Common myeloid progenitor, CD34-positive (primary cell): ENCODE results near the gene PXMP2.

ENCODE experiments used
- CTCF ChIA-PET: fragments of 350-600 bp; sonication (Branson Sonifier 250); formaldehyde crosslinking; loops from one replicate; lab custom pipeline; 2021; ENCODE audit warnings: antibody characterized with exemption; lab: Charles Lee
- POLR2A ChIA-PET: fragments of 350-600 bp; sonication (Branson Sonifier 250); formaldehyde crosslinking; loops from one replicate; lab custom pipeline; 2021; ENCODE audit warnings: antibody characterized with exemption; lab: Charles Lee
- DNase-seq, 3 donors: peaks; one replicate each; pipeline versions ENCODE4 v3.0.0 to v3.0.0-alpha.2; 2013
- H3K27ac ChIP-seq, 2 experiments: 1 replicate in 1 of 2; 2 replicates in 1 of 2; pipeline ENCODE4 v1.7.0; 2013; ENCODE audit warnings: inconsistent platforms in 2 of 2, low read length in 2 of 2, mild to moderate bottlenecking in 2 of 2, low read depth in 1 of 2, moderate library complexity in 1 of 2; ENCODE audit not compliant: severe bottlenecking in 2 of 2, insufficient read depth in 1 of 2, poor library complexity in 1 of 2
- H3K27me3 ChIP-seq, 5 experiments: replicated peaks in 2 of 5; 1 replicate in 3 of 5; 2 replicates in 2 of 5; pipeline versions ENCODE4 v1.6.1 to v1.7.0; 2013; ENCODE audit warnings: low read length in 4 of 5, mild to moderate bottlenecking in 2 of 5, moderate library complexity in 2 of 5, inconsistent platforms in 1 of 5; ENCODE audit not compliant: insufficient read depth in 5 of 5, control insufficient read depth in 4 of 5
- H3K36me3 ChIP-seq, 4 experiments: 1 replicate in 2 of 4; 2 replicates in 2 of 4; pipeline versions ENCODE4 v1.6.1 to v1.7.0; 2013; ENCODE audit warnings: low read length in 3 of 4, control low read depth in 1 of 4, mild to moderate bottlenecking in 1 of 4; ENCODE audit not compliant: control insufficient read depth in 4 of 4, insufficient read depth in 4 of 4
- H3K4me1 ChIP-seq, 4 experiments: 1 replicate in 3 of 4; 2 replicates in 1 of 4; pipeline versions ENCODE4 v1.6.1 to v1.7.1; 2013; ENCODE audit warnings: low read length in 3 of 4, mild to moderate bottlenecking in 3 of 4, control low read depth in 1 of 4, inconsistent platforms in 1 of 4, moderate library complexity in 1 of 4; ENCODE audit not compliant: control insufficient read depth in 4 of 4, insufficient read depth in 4 of 4; ENCODE audit errors: control extremely low read depth in 1 of 4
- H3K4me3 ChIP-seq, 7 experiments: 1 replicate in 4 of 7; 2 replicates in 3 of 7; pipeline versions ENCODE4 v1.5.1 to v1.7.0; 2013; ENCODE audit warnings: mild to moderate bottlenecking in 7 of 7, low read length in 6 of 7, moderate library complexity in 6 of 7, inconsistent platforms in 2 of 7, low read depth in 2 of 7, control low read depth in 1 of 7; ENCODE audit not compliant: insufficient read depth in 4 of 7, control insufficient read depth in 1 of 7; ENCODE audit errors: extremely low read depth in 1 of 7
- H3K9me3 ChIP-seq, 5 experiments: 1 replicate in 4 of 5; 2 replicates in 1 of 5; pipeline versions ENCODE4 v1.6.1 to v1.7.1; 2013; ENCODE audit warnings: low read length in 4 of 5, mild to moderate bottlenecking in 2 of 5, inconsistent platforms in 1 of 5, low read depth in 1 of 5, moderate library complexity in 1 of 5; ENCODE audit not compliant: control insufficient read depth in 4 of 5, insufficient read depth in 2 of 5; ENCODE audit errors: control extremely low read depth in 1 of 5
- WGBS: methylation state at CpG from one replicate; pipeline ENCODE4 v1.1.5; 2013; ENCODE audit not compliant: insufficient coverage; 5-methylcytosine and 5-hydroxymethylcytosine counted together

Gene PXMP2

DNA sequence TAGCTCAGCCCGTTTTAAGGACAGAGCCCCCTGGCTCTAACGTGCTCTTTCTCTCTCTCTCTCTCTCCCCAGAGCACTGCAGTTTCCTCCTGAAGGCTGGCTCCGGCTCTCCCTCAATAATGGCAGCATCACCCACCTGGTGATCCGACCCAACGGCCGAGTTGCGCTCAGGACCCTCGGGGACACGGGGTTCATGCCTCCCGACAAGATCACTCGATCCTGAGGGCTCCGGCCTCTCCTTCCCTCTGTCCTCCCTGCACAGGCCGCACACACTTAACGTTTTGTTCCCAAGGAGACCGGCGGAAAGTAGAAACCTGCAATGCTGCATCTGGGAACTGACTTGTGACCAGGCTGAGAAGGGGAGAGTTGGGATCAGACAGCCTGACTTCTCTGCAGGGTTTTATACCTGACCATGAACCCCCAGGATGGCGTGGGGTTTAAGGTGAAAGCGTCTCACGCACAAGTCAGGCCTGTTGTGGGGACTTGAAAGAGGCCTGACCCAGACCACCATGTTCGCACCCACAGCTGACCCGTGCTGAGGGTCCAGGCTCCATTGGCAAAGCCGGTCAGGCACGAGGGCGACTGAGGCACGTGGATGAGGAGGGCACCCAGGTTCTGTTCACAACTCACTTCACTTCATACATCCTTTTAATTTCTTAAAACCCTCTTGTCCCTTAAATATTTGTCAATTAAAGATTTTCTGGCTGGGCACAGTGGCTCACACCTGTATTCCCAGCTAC, 33.4 kb downstream of the PXMP2 start:
- peaks cover 9 to 86% (median 61%) of the 10 kb centered on the region in 4 experiments for H3K36me3 ChIP-seq
- H3K4me3 ChIP-seq: no peak overlapping the region
- no peaks in the 10 kb centered on the region for H3K9me3 ChIP-seq
- 95% methylated on average over 19 of the region's 25 CpGs for WGBS
- H3K4me1 ChIP-seq: no peaks in the 10 kb centered on the region
- H3K27me3 ChIP-seq: no peaks in the 10 kb centered on the region
- POLR2A ChIA-PET: no interaction called here
- no peak for DNase-seq
- CTCF ChIA-PET: no interaction called here
- no peak overlapping the region for H3K27ac ChIP-seq

DNA sequence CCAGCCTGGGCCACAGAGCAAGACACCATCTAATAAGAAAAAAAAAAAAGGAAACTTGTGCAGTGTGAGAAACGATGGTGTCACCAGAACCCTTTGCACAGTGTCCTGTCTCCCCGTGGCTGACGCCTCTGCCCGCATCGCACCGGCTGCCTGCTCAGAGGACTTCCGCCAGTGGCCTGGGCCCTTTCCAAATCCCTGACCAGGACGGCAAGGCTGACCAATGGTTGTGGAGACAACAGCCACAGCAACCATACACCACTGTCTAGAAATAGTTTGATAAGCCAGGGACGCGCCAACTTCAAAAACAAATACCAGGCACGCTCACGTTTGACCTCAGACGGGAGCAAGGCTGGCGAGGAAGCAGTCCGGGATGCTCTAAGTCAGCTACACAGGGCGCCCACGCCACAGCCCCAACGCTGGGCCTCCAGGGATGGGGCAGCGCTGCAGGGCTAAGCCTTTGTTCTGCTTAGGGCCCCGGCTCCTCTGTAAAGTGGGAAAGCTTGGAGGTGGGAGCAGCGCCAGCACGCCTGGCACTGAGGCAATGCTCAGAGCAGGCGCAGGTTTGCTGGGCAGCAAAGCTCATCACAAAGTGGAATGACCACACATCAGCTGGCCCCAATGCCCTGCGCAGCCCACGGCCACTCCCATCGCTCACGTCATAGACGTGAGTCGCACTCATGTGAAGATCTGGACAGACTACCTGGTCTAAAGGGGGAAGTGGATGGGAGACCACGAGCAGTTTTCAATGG, 35.8 kb downstream of the PXMP2 start:
- ChIA-PET CTCF (no interaction called here), POLR2A (no interaction called here)
- Histone ChIP-seq H3K27ac (no peak overlapping the region), H3K27me3 (no peaks in the 10 kb centered on the region), H3K4me3 (no peak overlapping the region), H3K36me3 (peaks cover 22 to 89% (median 66%) of the 10 kb centered on the region in 4 experiments), H3K9me3 (no peaks in the 10 kb centered on the region), H3K4me1 (no peaks in the 10 kb centered on the region)
- 96% methylated on average over 29 of the region's 30 CpGs for WGBS
- no peak for DNase-seq

DNA sequence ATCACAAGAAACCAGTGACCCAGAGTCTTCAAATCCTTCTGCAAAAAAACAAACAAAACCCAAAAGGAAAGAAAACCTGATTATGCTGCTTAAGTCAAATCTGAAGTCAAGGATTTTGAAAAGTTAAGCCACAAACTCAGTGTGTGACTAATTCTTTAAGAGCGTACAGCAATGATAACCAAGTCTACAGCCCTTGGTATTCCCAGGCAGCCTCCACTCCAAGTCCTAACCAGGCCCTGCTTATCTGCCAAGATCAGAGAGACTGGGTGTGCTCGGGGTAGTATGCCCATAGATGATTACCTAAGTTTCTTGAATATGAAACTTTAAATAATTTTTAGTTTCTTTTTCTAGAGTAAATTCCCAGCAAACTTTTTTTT, 36.4 kb downstream of the PXMP2 start:
- H3K4me1 ChIP-seq: no peaks in the 10 kb centered on the region
- CTCF ChIA-PET: no interaction called here
- no peak overlapping the region for H3K27ac ChIP-seq
- H3K4me3 ChIP-seq: no peak overlapping the region
- POLR2A ChIA-PET: no interaction called here
- peaks cover 24 to 90% (median 70%) of the 10 kb centered on the region in 4 experiments for H3K36me3 ChIP-seq
- WGBS: 100% methylated on average over 1 of the region's 2 CpGs
- no peak for DNase-seq
- no peaks in the 10 kb centered on the region for H3K9me3 ChIP-seq
- H3K27me3 ChIP-seq: no peaks in the 10 kb centered on the region

DNA sequence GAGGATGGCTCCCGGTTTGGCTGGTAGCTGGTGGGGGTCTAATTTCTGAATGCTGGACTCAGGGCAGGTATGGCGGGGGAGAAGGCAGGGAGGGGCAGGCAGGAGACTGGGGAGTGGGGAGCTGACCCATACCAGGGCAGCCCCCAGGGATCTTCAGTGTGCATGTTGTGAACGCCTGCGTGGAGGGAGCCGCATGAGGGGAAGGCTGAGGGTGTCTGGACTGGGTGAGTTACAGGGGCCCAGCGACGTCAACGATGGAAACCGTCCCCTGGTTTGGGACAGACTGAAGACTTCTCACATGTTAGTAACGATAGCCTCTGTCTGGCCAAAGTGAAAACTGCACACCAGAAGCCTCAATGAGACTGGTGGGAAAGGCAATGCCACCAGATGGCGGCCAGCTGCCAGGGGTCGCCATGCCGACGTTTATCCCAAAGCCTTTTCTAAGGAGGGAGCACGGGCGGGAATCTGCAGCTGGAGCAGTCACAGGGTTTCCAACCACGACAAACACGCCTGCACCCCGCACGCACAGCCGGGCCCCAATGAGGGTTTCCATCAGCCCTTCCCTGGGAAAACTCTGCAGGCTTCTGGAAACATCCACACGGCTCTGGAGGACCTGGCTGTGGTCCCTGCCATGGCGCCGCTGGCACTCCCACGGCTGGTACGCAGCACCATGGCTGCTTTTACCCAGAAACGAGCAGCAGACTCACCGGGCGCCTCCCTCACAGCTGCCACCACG, 37.3 kb downstream of the PXMP2 start:
- ChIA-PET POLR2A (no interaction called here), CTCF (no interaction called here)
- WGBS: 97% methylated on average over 28 of the region's 30 CpGs
- H3K27me3 ChIP-seq: no peaks in the 10 kb centered on the region
- H3K9me3 ChIP-seq: no peaks in the 10 kb centered on the region
- H3K4me3 ChIP-seq: no peak overlapping the region
- H3K27ac ChIP-seq: no peak overlapping the region
- no peaks in the 10 kb centered on the region for H3K4me1 ChIP-seq
- DNase-seq: no peak
- H3K36me3 ChIP-seq: peaks cover 24 to 85% (median 62%) of the 10 kb centered on the region in 4 experiments

DNA sequence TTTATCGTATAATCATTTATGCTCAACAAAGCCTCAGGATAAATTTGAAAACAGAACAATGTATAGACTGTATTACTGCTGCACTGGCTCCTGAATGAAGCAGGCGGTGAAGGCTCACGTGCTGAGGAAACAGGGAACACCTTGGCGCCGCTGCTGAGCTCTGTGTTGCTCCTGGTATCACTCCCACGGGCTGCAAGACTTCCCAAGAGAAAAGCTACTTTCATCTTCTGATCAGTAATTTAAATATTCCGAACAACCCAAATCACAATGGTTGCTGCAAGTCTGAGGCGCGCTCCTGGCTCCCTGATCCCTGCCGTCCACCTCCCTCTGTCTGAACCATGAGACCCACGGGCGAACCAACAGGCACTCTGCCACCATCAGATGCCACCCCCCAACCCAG, 39.0 kb downstream of the PXMP2 start:
- H3K9me3 ChIP-seq: no peaks in the 10 kb centered on the region
- no peaks in the 10 kb centered on the region for H3K4me1 ChIP-seq
- H3K36me3 ChIP-seq: peaks cover 21 to 88% (median 64%) of the 10 kb centered on the region in 4 experiments
- WGBS: 98% methylated on average over 10 of the region's 12 CpGs
- no peaks in the 10 kb centered on the region for H3K27me3 ChIP-seq
- no peak for DNase-seq
- ChIA-PET POLR2A (no interaction called here), CTCF (no interaction called here)
- no peak overlapping the region for H3K4me3 ChIP-seq
- no peak overlapping the region for H3K27ac ChIP-seq

GRCh38 chr12:132727091-132727794, 39.9 kb downstream of the PXMP2 start:
- ChIA-PET CTCF (interaction anchor here (0.9 kb wide), 1 partner anchor 12 kb away, joined by 3 read pairs; no protein-coding TSS in a partner anchor), POLR2A (no interaction called here)
- whole genome bisulfite sequencing: 93% methylated on average over 37 of the region's 37 CpGs
- H3K27me3 ChIP-seq: no peaks in the 10 kb centered on the region
- no peaks in the 10 kb centered on the region for H3K9me3 ChIP-seq
- H3K36me3 ChIP-seq: peaks cover 25 to 92% (median 66%) of the 10 kb centered on the region in 4 experiments
- no peaks in the 10 kb centered on the region for H3K4me1 ChIP-seq
- H3K4me3 ChIP-seq: no peak overlapping the region
- no peak overlapping the region for H3K27ac ChIP-seq
- DNase-seq: no peak
